H9 (cell line): Measurements from ENCODE around the gene TECTB. TPM values are rescaled to one million over a fixed set of nuclear protein-coding genes. Genes with fewer than 3 reads are reported as not detected.

Experiments used
- DNase-seq: peaks from one replicate; pipeline ENCODE4 v3.0.0-alpha.2; 2017
- H2AFZ ChIP-seq: one replicate; pipeline ENCODE4 v1.6.1; 2013; ENCODE audit warnings: mild to moderate bottlenecking, low read length, control low read depth, moderate library complexity
- H2AK5ac ChIP-seq: 2 replicates; pipeline ENCODE4 v1.6.1; 2013; ENCODE audit warnings: low read length, control low read depth, mixed read lengths; ENCODE audit not compliant: insufficient read length
- H2BK120ac ChIP-seq: one replicate; pipeline ENCODE4 v1.6.1; 2013; ENCODE audit warnings: low read depth, mild to moderate bottlenecking, low read length, control low read depth, inconsistent platforms; ENCODE audit not compliant: poor library complexity, severe bottlenecking
- H2BK12ac ChIP-seq: 2 replicates; pipeline ENCODE4 v1.6.1; 2013; ENCODE audit warnings: low read length, control low read depth, mixed read lengths, low read depth; ENCODE audit not compliant: insufficient read length
- H2BK15ac ChIP-seq: 2 replicates; pipeline ENCODE4 v1.6.1; 2013; ENCODE audit warnings: low read depth, low read length, control low read depth
- H2BK20ac ChIP-seq: one replicate; pipeline ENCODE4 v1.6.1; 2013; ENCODE audit warnings: low read depth, mild to moderate bottlenecking, low read length, control low read depth, inconsistent platforms; ENCODE audit not compliant: poor library complexity, severe bottlenecking
- H2BK5ac ChIP-seq: 2 replicates; pipeline ENCODE4 v1.6.1; 2013; ENCODE audit warnings: low read length, control low read depth, mixed read lengths; ENCODE audit not compliant: insufficient read length
- H3K14ac ChIP-seq: 2 replicates; pipeline ENCODE4 v1.6.1; 2013; ENCODE audit warnings: low read length, control low read depth; ENCODE audit not compliant: insufficient read depth
- H3K18ac ChIP-seq: 2 replicates; pipeline ENCODE4 v1.6.1; 2013; ENCODE audit warnings: low read depth, mild to moderate bottlenecking, mixed read lengths, low read length, control low read depth; ENCODE audit not compliant: insufficient read length
- H3K23ac ChIP-seq: 2 replicates; pipeline ENCODE4 v1.6.1; 2013; ENCODE audit warnings: low read length, control low read depth, mixed read lengths, low read depth; ENCODE audit not compliant: insufficient read length
- H3K23me2 ChIP-seq: 2 replicates; pipeline ENCODE4 v1.6.1; 2013; ENCODE audit warnings: low read depth, mild to moderate bottlenecking, mixed read lengths, low read length, control low read depth; ENCODE audit not compliant: insufficient read length, poor library complexity, severe bottlenecking
- H3K27ac ChIP-seq: 2 replicates; pipeline ENCODE4 v1.5.1; 2013; ENCODE audit warnings: low read length, control low read depth, mixed read lengths, low read depth; ENCODE audit not compliant: insufficient read length
- H3K27me3 ChIP-seq: 2 replicates; pipeline ENCODE4 v1.6.1; 2013; ENCODE audit warnings: low read length, control low read depth, inconsistent platforms; ENCODE audit not compliant: insufficient read depth
- H3K4ac ChIP-seq: 2 replicates; pipeline ENCODE4 v1.6.1; 2013; ENCODE audit warnings: low read depth, mild to moderate bottlenecking, control low read depth, inconsistent platforms, low read length, moderate library complexity
- H3K4me1 ChIP-seq: 2 replicates; pipeline ENCODE4 v1.6.1; 2013; ENCODE audit warnings: low read length, control low read depth, inconsistent platforms; ENCODE audit not compliant: insufficient read depth
- H3K4me2 ChIP-seq: 2 replicates; pipeline ENCODE4 v1.6.1; 2013; ENCODE audit warnings: low read length, control low read depth, mixed read lengths; ENCODE audit not compliant: insufficient read length, insufficient read depth
- H3K56ac ChIP-seq: 2 replicates; pipeline ENCODE4 v1.6.1; 2013; ENCODE audit warnings: low read depth, mild to moderate bottlenecking, mixed read lengths, low read length, control low read depth; ENCODE audit not compliant: insufficient read length
- H3K79me1 ChIP-seq: 2 replicates; pipeline ENCODE4 v1.6.1; 2013; ENCODE audit warnings: low read depth, mild to moderate bottlenecking, moderate library complexity, low read length, control low read depth, inconsistent platforms; ENCODE audit not compliant: insufficient read depth, poor library complexity, severe bottlenecking
- H3K79me2 ChIP-seq: 2 replicates; pipeline ENCODE4 v1.6.1; 2013; ENCODE audit warnings: low read length, control low read depth, inconsistent platforms; ENCODE audit not compliant: insufficient read depth
- H3K9ac ChIP-seq: 2 replicates; pipeline ENCODE4 v1.6.1; 2013; ENCODE audit warnings: low read length, control low read depth, mixed read lengths; ENCODE audit not compliant: insufficient read length; ENCODE audit errors: extremely low read depth
- H3K9me3 ChIP-seq: one replicate; pipeline ENCODE4 v1.6.1; 2013; ENCODE audit warnings: low read depth, low read length, inconsistent platforms; ENCODE audit not compliant: control insufficient read depth
- H3T11ph ChIP-seq: one replicate; pipeline ENCODE4 v1.6.1; 2013; ENCODE audit warnings: mild to moderate bottlenecking, low read length, control low read depth, inconsistent platforms
- H4K20me1 ChIP-seq: one replicate; pipeline ENCODE4 v1.6.1; 2013; ENCODE audit not compliant: control insufficient read depth, insufficient read length, insufficient read depth
- H4K5ac ChIP-seq: 2 replicates; pipeline ENCODE4 v1.6.1; 2013; ENCODE audit warnings: low read depth, mild to moderate bottlenecking, mixed read lengths, low read length, control low read depth; ENCODE audit not compliant: insufficient read length
- H4K8ac ChIP-seq: replicated peaks from 2 replicates; pipeline ENCODE4 v1.6.1; 2013; ENCODE audit warnings: low read length, control low read depth, mixed read lengths, low read depth; ENCODE audit not compliant: insufficient read length
- H4K91ac ChIP-seq: 2 replicates; pipeline ENCODE4 v1.6.1; 2013; ENCODE audit warnings: low read depth, mild to moderate bottlenecking, moderate library complexity, mixed read lengths, low read length, control low read depth; ENCODE audit not compliant: insufficient read length
- H3K27ac Mint-ChIP-seq, 3 experiments: 2 replicates in 2 of 3; 3 replicates in 1 of 3; pipeline ENCODE4 v1.8.0; 2020 to 2021; ENCODE audit warnings: mixed read lengths in 3 of 3, mild to moderate bottlenecking in 1 of 3, moderate library complexity in 1 of 3
- H3K27me3 Mint-ChIP-seq: 2 replicates; pipeline ENCODE4 v1.8.0; 2021; ENCODE audit warnings: low read depth, mild to moderate bottlenecking, moderate library complexity, mixed read lengths
- H3K36me3 Mint-ChIP-seq, 3 experiments: 2 replicates in 2 of 3; 3 replicates in 1 of 3; pipeline ENCODE4 v1.8.0; 2020 to 2021; ENCODE audit warnings: low read depth in 3 of 3, mixed read lengths in 3 of 3; ENCODE audit not compliant: insufficient read depth in 1 of 3
- H3K4me1 Mint-ChIP-seq, 2 experiments: 2 replicates each; pipeline ENCODE4 v1.8.0; 2020; ENCODE audit warnings: mixed read lengths in 2 of 2
- H3K4me3 Mint-ChIP-seq, 2 experiments: 2 replicates in 1 of 2; 3 replicates in 1 of 2; pipeline ENCODE4 v1.8.0; 2020 to 2021; ENCODE audit warnings: mild to moderate bottlenecking in 2 of 2, mixed read lengths in 2 of 2, moderate library complexity in 1 of 2
- H3K9me3 Mint-ChIP-seq, 2 experiments: 2 replicates in 1 of 2; 3 replicates in 1 of 2; pipeline ENCODE4 v1.8.0; 2020; ENCODE audit warnings: mild to moderate bottlenecking in 2 of 2, mixed read lengths in 2 of 2, moderate library complexity in 1 of 2
- CTCF ChIP-seq: fragments of 200-600 bp; sonication (generic); conservative IDR thresholded peaks from 3 replicates; pipeline ENCODE4 v1.8.0; 2021; ENCODE audit warnings: antibody characterized with exemption, mild to moderate bottlenecking
- WGBS: extraction: QIAGEN DNeasy Blood & Tissue Kit; methylation state at CpG from one replicate; pipeline ENCODE4 v1.1.7; 2013; ENCODE audit warnings: missing lambda C conversion rate, low lambda C conversion rate, mixed read lengths; ENCODE audit not compliant: insufficient read length; ENCODE audit errors: extremely low coverage; 5-methylcytosine and 5-hydroxymethylcytosine counted together
- total RNA-seq: library from RNA; stranded (reverse); gene quantifications from 2 replicates; pipeline ENCODE4 v1.2.1, GENCODE V29; 2021

Gene TECTB
- total RNA-seq, 1 experiment from 2014 or later = not detected

- Mint-ChIP-seq H3K36me3 (no peaks in the 10 kb centered on the region; a peak in 1 of 7 replicates), H3K4me1 (peaks cover 0 to 3% of the 10 kb centered on the region in 2 experiments; a peak in 1 of 4 replicates), H3K27ac (no peak overlapping the region), H3K27me3 (peaks cover 2% of the 10 kb centered on the region; the same call in 1 of the 2 replicates), H3K4me3 (no peak overlapping the region), H3K9me3 (no peaks in the 10 kb centered on the region; a peak in 1 of 5 replicates)
- no peak for TF ChIP-seq CTCF
- no peak overlapping the region for H3K4ac ChIP-seq
- no peak overlapping the region for H2BK12ac ChIP-seq
- no peaks in the 10 kb centered on the region for H4K20me1 ChIP-seq
- no peak overlapping the region for H4K8ac ChIP-seq
- no peak overlapping the region for H3K4me2 ChIP-seq
- no peaks in the 10 kb centered on the region for H3K79me2 ChIP-seq
- H3K9me3 ChIP-seq = no peaks in the 10 kb centered on the region
- no peak overlapping the region for H3K23ac ChIP-seq
- H3T11ph ChIP-seq = no peak overlapping the region
- no peak overlapping the region for H2AK5ac ChIP-seq
- no peak overlapping the region for H2BK15ac ChIP-seq
- no peaks in the 10 kb centered on the region for H3K27me3 ChIP-seq
- no peaks in the 10 kb centered on the region for H3K79me1 ChIP-seq
- H4K91ac ChIP-seq = no peak overlapping the region
- H3K56ac ChIP-seq = no peak overlapping the region
- no peak overlapping the region for H2BK120ac ChIP-seq
- no peak for DNase-seq
- H3K18ac ChIP-seq = no peak overlapping the region
- no peaks in the 10 kb centered on the region for H3K4me1 ChIP-seq
- H2BK20ac ChIP-seq = no peak overlapping the region
- H2BK5ac ChIP-seq = no peak overlapping the region
- H3K23me2 ChIP-seq = no peaks in the 10 kb centered on the region
- no peak overlapping the region for H3K27ac ChIP-seq
- no peak overlapping the region for H3K9ac ChIP-seq
- no peak overlapping the region for H3K14ac ChIP-seq
- WGBS = no CpG with 5 or more reads among the region's 1 CpG
- H2AFZ ChIP-seq = no peak overlapping the region
- no peak overlapping the region for H4K5ac ChIP-seq
Observed at GRCh38 chr10:112348759-112349158, 65.6 kb downstream of the TECTB start.
